OCI-LY7 (cell line): ENCODE data around the gene ADM5.

Source experiments
- CTCF ChIP-seq: fragments of 200-600 bp; sonication (generic); conservative IDR thresholded peaks from 2 replicates; pipeline ENCODE4 v1.5.1; 2014; ENCODE audit warnings: mild to moderate bottlenecking, antibody characterized with exemption, low read length, moderate library complexity, mixed read lengths
- EZH2phosphoT487 ChIP-seq: fragments of 200-600 bp; sonication (generic); IDR thresholded peaks from 2 replicates; pipeline ENCODE4 v1.6.1; 2018; ENCODE audit warnings: low read depth, borderline replicate concordance, mild to moderate bottlenecking, mixed run types, antibody characterized with exemption, low read length, moderate library complexity, mixed read lengths

DNA sequence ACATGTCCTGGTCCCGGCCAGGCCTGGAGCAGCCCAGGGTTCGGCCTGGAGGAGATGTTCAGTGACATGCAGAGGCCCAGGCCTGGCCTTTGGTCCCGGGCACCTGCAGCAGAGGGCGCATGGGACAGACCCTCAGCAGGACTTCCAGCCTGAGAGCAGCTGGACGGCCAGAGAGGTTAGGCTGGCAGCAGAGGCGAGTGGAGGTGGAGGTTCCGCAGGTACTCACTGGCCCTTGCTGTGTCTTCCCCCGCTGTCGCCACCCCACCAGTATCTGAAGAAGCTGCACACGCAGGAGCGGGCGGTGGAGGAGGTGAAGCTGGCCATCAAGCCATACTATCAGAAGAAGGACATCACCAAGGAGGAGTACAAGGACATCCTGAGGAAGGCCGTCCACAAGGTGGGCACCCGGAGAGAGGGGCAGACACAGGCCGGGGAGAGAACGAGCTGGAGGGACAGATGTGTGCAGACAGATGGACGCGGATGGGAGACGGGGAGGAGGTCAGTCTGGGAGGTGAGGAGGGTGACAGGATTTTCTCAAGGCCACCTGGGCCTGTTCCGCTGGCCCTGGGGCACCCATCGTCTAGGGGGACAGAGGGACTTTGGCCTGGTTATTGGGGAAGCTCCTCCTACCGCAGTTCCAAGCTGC lies 31.8 kb upstream of the ADM5 start:
- TF ChIP-seq CTCF (no peak), EZH2phosphoT487 (no peak)
